Fibroblast of lung (primary cell): ENCODE results near the gene MCAT. TPM values are rescaled to one million over a fixed set of nuclear protein-coding genes. Genes with fewer than 3 reads are reported as not detected.

Experiments used
- DNase-seq, 2 donors: peaks; one replicate each; pipeline versions ENCODE4 v3.0.0 to v3.0.0-alpha.2; 2010; ENCODE audit warnings: low read depth in 2 of 2
- H2AFZ ChIP-seq: 2 replicates; pipeline ENCODE4 v1.5.1; 2012; ENCODE audit warnings: low read length, control low read depth, inconsistent platforms
- H3K27ac ChIP-seq: 2 replicates; pipeline ENCODE4 v1.5.1; 2011; ENCODE audit warnings: low read length, control low read depth; ENCODE audit not compliant: insufficient read depth
- H3K27me3 ChIP-seq: 2 replicates; pipeline ENCODE4 v1.5.1; 2011; ENCODE audit warnings: mild to moderate bottlenecking, low read length; ENCODE audit not compliant: control insufficient read depth, insufficient read depth
- H3K36me3 ChIP-seq: 2 replicates; pipeline ENCODE4 v1.5.1; 2011; ENCODE audit warnings: low read length; ENCODE audit not compliant: control insufficient read depth, insufficient read depth
- H3K4me1 ChIP-seq: 2 replicates; pipeline ENCODE4 v1.5.1; 2011; ENCODE audit warnings: low read length; ENCODE audit not compliant: control insufficient read depth, insufficient read depth; ENCODE audit errors: extremely low read depth
- H3K4me2 ChIP-seq: 2 replicates; pipeline ENCODE4 v1.5.1; 2011; ENCODE audit warnings: low read length, control low read depth; ENCODE audit not compliant: insufficient read depth; ENCODE audit errors: extremely low read depth
- H3K4me3 ChIP-seq, 4 experiments: fragments of 200-600 bp in 1 of 4; sonication (generic) in 1 of 4; replicated peaks in 1 of 4; 2 replicates each; pipeline ENCODE4 v1.5.1; 2011 to 2016; ENCODE audit warnings: low read length in 4 of 4, low read depth in 3 of 4, mild to moderate bottlenecking in 3 of 4, control low read depth in 2 of 4, inconsistent platforms in 1 of 4, mixed read lengths in 1 of 4; ENCODE audit not compliant: insufficient read depth in 1 of 4; ENCODE audit errors: control extremely low read depth in 1 of 4
- H3K79me2 ChIP-seq: 2 replicates; pipeline ENCODE4 v1.5.1; 2012; ENCODE audit warnings: mild to moderate bottlenecking, low read length, inconsistent platforms; ENCODE audit not compliant: control insufficient read depth, insufficient read depth
- H3K9ac ChIP-seq: 2 replicates; pipeline ENCODE4 v1.5.1; 2011; ENCODE audit warnings: mild to moderate bottlenecking, low read length, control low read depth; ENCODE audit not compliant: insufficient read depth
- H3K9me3 ChIP-seq: 2 replicates; pipeline ENCODE4 v1.5.1; 2012; ENCODE audit warnings: low read depth, low read length; ENCODE audit not compliant: control insufficient read depth, insufficient read depth
- H4K20me1 ChIP-seq: 2 replicates; pipeline ENCODE4 v1.5.1; 2011; ENCODE audit warnings: low read length; ENCODE audit not compliant: control insufficient read depth, insufficient read depth; ENCODE audit errors: extremely low read depth
- EZH2 ChIP-seq: IDR thresholded peaks from 2 replicates; pipeline ENCODE4 v1.5.1; 2012; ENCODE audit warnings: low read length, control low read depth, mild to moderate bottlenecking; ENCODE audit errors: missing control alignments
- polyA plus RNA-seq, 2 donors: library from polyadenylated mRNA; depleted of rRNA in 1 of 2; stranded (reverse) in 1 of 2; unstranded in 1 of 2; fragments of >200 nt; gene quantifications; 2 replicates each; pipeline ENCODE4 v1.2.1, GENCODE V29; 2011 to 2012; ENCODE audit warnings: missing spikeins in 1 of 2
- total RNA-seq: library from RNA; depleted of rRNA; stranded (reverse); fragments of >200 nt; gene quantifications from 2 replicates; pipeline ENCODE4 v1.2.1, GENCODE V29; 2014
- TF ChIP-seq, protein P1 (sequence below), 2 donors: IDR thresholded peaks in 1 of 2; conservative IDR thresholded peaks in 1 of 2; 1 replicate in 1 of 2; 2 replicates in 1 of 2; pipeline ENCODE4 v1.5.1; 2011 to 2012; ENCODE audit warnings: low read length in 2 of 2, control low read depth in 1 of 2, inconsistent platforms in 1 of 2, low read depth in 1 of 2, mild to moderate bottlenecking in 1 of 2

MCAT gene
- total and polyA plus RNA-seq, 2 donors (not counting 1 experiment from before 2014, with no cell fraction given): 8.4 to 9.3 TPM

DNA sequence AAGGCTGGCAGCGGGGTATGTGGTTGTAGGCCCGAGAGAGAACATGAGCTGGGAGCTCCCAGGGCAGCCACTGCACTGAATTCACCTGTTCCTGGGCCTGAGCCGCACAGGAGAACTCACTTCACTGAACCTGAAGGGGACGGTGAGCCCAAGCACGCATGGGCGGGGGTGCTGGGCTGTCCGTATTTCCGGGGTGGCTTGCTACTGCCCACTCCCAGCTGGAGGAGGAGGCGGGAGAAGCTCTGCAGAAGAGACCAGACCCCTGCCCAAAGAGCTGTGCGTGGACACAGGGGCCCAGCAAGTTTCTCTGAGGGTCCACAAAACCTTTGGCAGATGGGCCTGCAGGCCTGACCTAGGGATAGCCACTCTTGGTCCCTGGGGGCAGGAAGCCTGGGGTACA, 38.9 kb upstream of the MCAT start:
- H3K9me3 ChIP-seq: no peaks in the 10 kb centered on the region
- H3K27ac ChIP-seq: no peak overlapping the region
- no peak for DNase-seq
- H2AFZ ChIP-seq: no peak overlapping the region
- H3K36me3 ChIP-seq: peaks cover 19% of the 10 kb centered on the region
- no peak overlapping the region for H3K9ac ChIP-seq
- no peak overlapping the region for H3K4me2 ChIP-seq
- no peaks in the 10 kb centered on the region for H4K20me1 ChIP-seq
- TF ChIP-seq, protein P1, sequence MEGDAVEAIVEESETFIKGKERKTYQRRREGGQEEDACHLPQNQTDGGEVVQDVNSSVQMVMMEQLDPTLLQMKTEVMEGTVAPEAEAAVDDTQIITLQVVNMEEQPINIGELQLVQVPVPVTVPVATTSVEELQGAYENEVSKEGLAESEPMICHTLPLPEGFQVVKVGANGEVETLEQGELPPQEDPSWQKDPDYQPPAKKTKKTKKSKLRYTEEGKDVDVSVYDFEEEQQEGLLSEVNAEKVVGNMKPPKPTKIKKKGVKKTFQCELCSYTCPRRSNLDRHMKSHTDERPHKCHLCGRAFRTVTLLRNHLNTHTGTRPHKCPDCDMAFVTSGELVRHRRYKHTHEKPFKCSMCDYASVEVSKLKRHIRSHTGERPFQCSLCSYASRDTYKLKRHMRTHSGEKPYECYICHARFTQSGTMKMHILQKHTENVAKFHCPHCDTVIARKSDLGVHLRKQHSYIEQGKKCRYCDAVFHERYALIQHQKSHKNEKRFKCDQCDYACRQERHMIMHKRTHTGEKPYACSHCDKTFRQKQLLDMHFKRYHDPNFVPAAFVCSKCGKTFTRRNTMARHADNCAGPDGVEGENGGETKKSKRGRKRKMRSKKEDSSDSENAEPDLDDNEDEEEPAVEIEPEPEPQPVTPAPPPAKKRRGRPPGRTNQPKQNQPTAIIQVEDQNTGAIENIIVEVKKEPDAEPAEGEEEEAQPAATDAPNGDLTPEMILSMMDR (conservative IDR thresholded peaks at IDR 0.05 in 1 of 2, IDR thresholded peaks at IDR 0.05 in 1 of 2; ENCODE audit: low read depth in 1 of 2, low read length in 2 of 2): no peak
- no peak for TF ChIP-seq EZH2
- peaks cover 6% of the 10 kb centered on the region for H3K79me2 ChIP-seq
- no peaks in the 10 kb centered on the region for H3K27me3 ChIP-seq
- peaks cover 5% of the 10 kb centered on the region for H3K4me1 ChIP-seq
- H3K4me3 ChIP-seq: no peak overlapping the region

DNA sequence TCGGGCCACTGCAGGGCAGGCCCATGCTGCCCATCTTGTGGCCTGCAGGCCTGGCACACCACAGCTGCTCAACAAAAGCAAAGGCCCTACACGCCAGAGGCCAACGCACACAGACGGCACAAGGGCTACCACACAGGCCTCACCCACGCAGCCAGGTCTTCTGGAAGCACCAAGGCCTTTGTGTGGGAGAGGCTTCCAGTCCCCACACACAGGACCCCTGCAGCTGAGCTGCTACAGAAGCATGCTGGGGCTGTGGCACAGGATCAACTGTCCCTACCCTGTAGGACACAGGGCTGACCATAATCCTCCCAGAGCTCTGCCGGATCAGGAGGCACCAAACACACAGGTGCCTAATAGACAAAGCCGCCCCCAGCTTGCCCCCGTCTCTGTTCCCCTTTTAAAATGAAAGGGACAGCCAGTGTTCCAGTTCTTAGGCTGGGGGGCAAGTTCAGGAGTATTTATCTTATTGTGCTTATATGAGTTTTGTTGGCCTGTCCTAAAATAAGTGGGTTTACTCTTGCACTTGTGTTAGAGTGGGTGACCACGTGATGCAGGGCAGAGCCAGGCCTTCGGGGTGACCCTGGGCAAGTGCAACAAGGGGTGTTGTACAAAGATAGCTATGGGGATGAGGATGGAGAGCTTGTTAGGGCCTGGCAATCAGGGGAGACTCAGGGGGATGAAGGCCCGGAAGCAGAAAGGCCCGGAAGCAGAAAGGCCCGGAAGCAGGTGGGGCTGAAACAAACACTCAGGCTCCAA, 38.3 kb upstream of the MCAT start:
- Histone ChIP-seq H3K4me1 (peaks cover 5% of the 10 kb centered on the region), H3K27ac (no peak overlapping the region), H3K79me2 (peaks cover 6% of the 10 kb centered on the region), H4K20me1 (no peaks in the 10 kb centered on the region), H3K4me3 (no peak overlapping the region), H3K27me3 (no peaks in the 10 kb centered on the region), H3K36me3 (peaks cover 19% of the 10 kb centered on the region), H3K9ac (no peak overlapping the region), H3K9me3 (no peaks in the 10 kb centered on the region), H3K4me2 (no peak overlapping the region), H2AFZ (no peak overlapping the region)
- no peak for DNase-seq
- TF ChIP-seq, protein P1 (conservative IDR thresholded peaks at IDR 0.05 in 1 of 2, IDR thresholded peaks at IDR 0.05 in 1 of 2; ENCODE audit: low read depth in 1 of 2, low read length in 2 of 2): no peak
- no peak for TF ChIP-seq EZH2

DNA sequence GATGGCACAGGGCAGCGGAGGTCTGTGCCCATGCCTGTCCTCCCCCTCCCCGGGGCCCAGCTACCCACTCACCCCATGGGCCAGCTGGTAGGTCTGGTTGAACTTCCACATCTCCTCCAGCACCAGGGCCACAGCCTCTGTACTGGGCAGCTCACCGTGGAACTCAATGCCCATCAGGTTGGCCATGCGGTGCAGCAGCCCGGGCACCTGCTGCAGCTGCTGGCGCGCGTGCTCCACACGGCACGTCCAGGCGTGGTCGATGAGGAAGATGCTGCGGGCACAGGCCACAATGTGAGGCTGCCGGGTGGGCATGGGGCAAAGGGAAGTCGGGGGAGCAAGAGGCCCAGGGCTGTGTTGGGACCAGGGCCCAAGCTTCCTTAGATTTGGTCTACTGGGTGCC, 37.5 kb upstream of the MCAT start:
- Histone ChIP-seq H3K4me1 (peaks cover 4% of the 10 kb centered on the region), H3K4me2 (no peak overlapping the region), H3K36me3 (peaks cover 19% of the 10 kb centered on the region), H2AFZ (no peak overlapping the region), H4K20me1 (no peaks in the 10 kb centered on the region), H3K9me3 (no peaks in the 10 kb centered on the region), H3K4me3 (no peak overlapping the region), H3K27me3 (no peaks in the 10 kb centered on the region), H3K27ac (no peak overlapping the region), H3K9ac (no peak overlapping the region), H3K79me2 (peaks cover 5% of the 10 kb centered on the region)
- no peak for DNase-seq
- TF ChIP-seq, protein P1 (conservative IDR thresholded peaks at IDR 0.05 in 1 of 2, IDR thresholded peaks at IDR 0.05 in 1 of 2; ENCODE audit: low read depth in 1 of 2, low read length in 2 of 2): no peak
- no peak for TF ChIP-seq EZH2
